Measurements from ENCODE around the gene RNF225. TPM values are rescaled to one million over a fixed set of nuclear protein-coding genes. Genes with fewer than 3 reads are reported as not detected.

The RNF225 gene
- total and polyA plus RNA-seq, 10 of the 15 experiments (the other 5 are each of a cell fraction or from before 2014, with no cell fraction given): 0.27 to 0.28 TPM; not detected in 8

- Histone ChIP-seq H3K9ac (ENCODE audit: control insufficient read depth, insufficient read depth, low read length) (no peak overlapping the region), H3K79me2 (ENCODE audit: control insufficient read depth, insufficient read depth, low read length) (no peaks in the 10 kb centered on the region), H3K4me2 (ENCODE audit: control insufficient read depth, insufficient read depth) (no peak overlapping the region), H3K36me3 (ENCODE audit: control insufficient read depth in 2 of 2, insufficient read depth in 2 of 2, low read length in 1 of 2) (no peaks in the 10 kb centered on the region), H2AFZ (ENCODE audit: control insufficient read depth, low read depth, low read length) (no peak overlapping the region), H4K20me1 (ENCODE audit: control insufficient read depth, insufficient read depth) (no peaks in the 10 kb centered on the region), H3K4me3 (no peak overlapping the region), H3K27ac (ENCODE audit: control insufficient read depth, insufficient read depth) (no peak overlapping the region), H3K9me3 (replicated peaks; ENCODE audit: control insufficient read depth, insufficient read depth, low read length) (peaks cover 2% of the 10 kb centered on the region; the same call in 1 of the 3 replicates), H3K4me1 (ENCODE audit: control insufficient read depth, insufficient read depth, low read length) (no peaks in the 10 kb centered on the region; the same call in none of the 2 replicates), H3K27me3 (replicated peaks in 1 of 2; ENCODE audit: control insufficient read depth in 2 of 2, insufficient read depth in 2 of 2, low read length in 1 of 2) (no peaks in the 10 kb centered on the region)
- ATAC-seq (no peak), FAIRE-seq (no peak), DNase-seq (ENCODE audit: low read depth, low spot score) (no peak)
- ChIA-PET CTCF (interaction anchor here (0.5 kb wide), 1 partner anchor 70 kb away, joined by 3 read pairs; no protein-coding TSS in a partner anchor), SMC1A (ENCODE audit: uncharacterized antibody, unreplicated experiment) (no interaction called here), RAD21 (ENCODE audit: unreplicated experiment) (interaction anchor here (0.9 kb wide), 1 partner anchor 134 kb away, joined by 3 read pairs; no protein-coding TSS in a partner anchor), POLR2A (no interaction called here)
- WGBS (ENCODE audit: insufficient coverage, insufficient replicate concordance, low lambda C conversion rate, missing lambda C conversion rate): 78% methylated on average over 10 of the region's 10 CpGs
- intact Hi-C loops (cut with micrococcal nuclease; ENCODE audit: unreplicated experiment): no loop called here
- no peak for TF ChIP-seq ELK1 (IDR thresholded peaks at IDR 0.05; ENCODE audit: low read depth, low read length)
- TF ChIP-seq GABPA (IDR thresholded peaks at IDR 0.05; ENCODE audit: low read depth): no peak
- TF ChIP-seq NKRF (conservative IDR thresholded peaks at IDR 0.05): no peak
- no peak for TF ChIP-seq MYB (IDR thresholded peaks at IDR 0.05; ENCODE audit: borderline replicate concordance, low read depth, low read length)
- TF ChIP-seq KLF5 (IDR thresholded peaks at IDR 0.05; ENCODE audit: partially characterized antibody): no peak
- TF ChIP-seq RELB (IDR thresholded peaks at IDR 0.05; ENCODE audit: low read depth): no peak
- TF ChIP-seq CBFB (IDR thresholded peaks at IDR 0.05; ENCODE audit: low read depth): no peak
- no peak for TF ChIP-seq SUZ12 (IDR thresholded peaks at IDR 0.05; ENCODE audit: unreplicated experiment)
- no peak for TF ChIP-seq HCFC1 (IDR thresholded peaks at IDR 0.05; ENCODE audit: low read length)
- TF ChIP-seq SMARCA5 (IDR thresholded peaks at IDR 0.05): no peak
- no peak for TF ChIP-seq TAF1 (IDR thresholded peaks at IDR 0.05; ENCODE audit: borderline replicate concordance, low read depth, low read length)
- in situ Hi-C loops (cut with MboI): no loop called here
- BruUV-seq (replicated peaks): no TSS peak
These were observed 40.1 kb upstream of the RNF225 start for GRCh38 chr19:58355215-58355796.
